Measurements from ENCODE around the gene TMEM242.

The TMEM242 gene

DNA sequence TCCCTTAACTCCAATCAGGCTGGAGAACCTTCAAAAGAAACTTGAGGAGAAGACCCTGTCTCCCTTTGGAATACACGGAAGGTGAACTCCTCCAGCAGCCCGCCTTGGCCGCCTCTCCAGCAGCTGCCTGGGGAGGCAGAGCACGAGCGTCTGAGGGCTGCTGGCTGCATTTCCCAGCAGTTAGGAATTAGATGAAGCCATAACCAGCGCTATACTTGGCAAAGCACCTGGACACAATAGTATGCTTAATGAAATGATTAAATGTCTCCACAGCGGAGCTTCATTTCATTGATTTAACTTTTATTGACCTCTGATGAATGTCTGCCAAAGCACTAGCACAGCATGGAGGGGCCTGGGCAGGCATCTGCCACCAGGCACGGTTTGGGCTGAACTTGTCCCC is 73.5 kb downstream of the TMEM242 start:
- no peak for DNase-seq (ENCODE audit: low read depth in 2 of 2)

DNA sequence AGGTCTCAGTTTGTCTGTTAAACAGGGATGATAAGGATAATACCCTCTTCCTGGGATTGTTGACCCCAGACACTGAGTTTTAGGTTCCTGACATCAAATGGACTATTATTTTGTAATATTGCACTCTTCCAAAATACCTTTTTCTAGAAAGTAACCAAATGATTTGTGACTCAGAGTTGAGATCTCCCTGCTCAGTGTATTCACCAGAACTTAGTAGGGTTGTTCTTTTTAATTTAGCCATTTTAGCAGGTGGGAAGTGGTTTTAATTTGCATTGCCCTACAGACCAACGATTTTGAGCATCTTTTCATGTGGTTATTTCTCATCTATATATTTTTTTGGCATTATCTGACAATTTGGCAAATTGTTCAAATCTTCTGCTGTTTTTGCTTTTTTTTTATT is 75.1 kb downstream of the TMEM242 start:
- DNase-seq (ENCODE audit: low read depth in 2 of 2), result no peak

DNA sequence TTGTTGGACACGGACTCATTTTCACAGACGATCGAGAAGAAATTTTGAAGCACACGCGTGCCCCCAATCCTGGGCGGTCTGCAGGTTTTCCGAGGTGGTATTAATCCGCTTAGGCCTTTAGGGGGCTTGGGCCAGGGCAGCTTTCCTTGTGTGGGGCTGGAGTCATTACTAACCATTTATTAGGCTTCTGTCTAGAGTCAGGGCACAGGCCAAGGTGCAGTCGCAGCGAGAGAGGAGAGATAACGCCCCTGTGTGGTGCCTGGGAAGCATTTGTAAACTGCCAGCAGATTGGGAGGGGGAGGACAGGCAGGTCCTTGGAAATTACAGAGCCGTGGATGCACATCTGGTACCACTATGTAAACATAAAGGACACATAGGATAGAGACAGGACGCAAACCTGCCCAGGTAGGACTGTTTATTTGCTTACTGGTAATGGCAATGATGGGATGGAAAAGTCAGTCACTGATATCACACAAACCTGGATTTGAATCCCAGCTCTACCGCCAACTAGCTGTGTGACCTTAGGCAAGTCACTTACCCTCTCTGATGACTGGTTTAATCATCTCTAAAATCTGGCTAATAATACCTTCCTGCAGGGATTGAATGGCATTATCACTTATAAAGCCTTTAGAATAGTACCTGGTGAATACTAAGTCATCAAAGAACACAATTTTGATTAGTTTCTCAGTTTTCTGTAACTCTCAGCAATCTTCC is 76.4 kb downstream of the TMEM242 start:
- no peak for DNase-seq (ENCODE audit: low read depth in 2 of 2)

DNA sequence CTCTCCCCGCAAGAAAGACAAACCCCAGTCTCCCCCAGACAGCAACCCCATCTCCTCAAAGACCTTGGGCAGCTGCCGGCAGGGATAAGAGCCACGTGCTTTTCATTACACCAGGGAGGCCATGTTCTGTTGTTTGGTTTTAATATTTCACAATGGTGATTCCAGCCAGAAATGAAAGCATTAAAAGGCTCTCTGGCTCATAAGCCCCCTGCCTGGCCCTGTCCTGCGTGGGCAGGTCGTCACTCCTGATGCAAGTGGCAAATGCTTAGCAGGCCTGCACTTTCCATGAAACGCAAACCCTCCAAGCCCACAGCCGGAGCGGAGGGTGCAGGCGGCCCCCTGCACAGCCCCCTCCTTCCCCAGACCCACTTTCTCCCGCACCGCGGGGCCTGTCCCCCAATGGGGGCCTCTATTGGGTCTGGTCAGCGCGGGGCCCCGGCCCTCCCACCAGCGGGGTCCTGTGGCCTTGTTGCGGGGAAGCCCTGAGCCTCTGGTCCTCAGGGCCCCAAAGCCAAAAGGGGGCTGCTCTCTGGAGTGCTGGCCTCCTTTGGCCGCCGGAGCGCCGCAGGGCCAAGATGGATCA is 77.2 kb downstream of the TMEM242 start:
- DNase-seq (ENCODE audit: low read depth in 2 of 2), result no peak

- no peak for DNase-seq (ENCODE audit: low read depth in 2 of 2)
Observed at GRCh38 chr6:157245436-157245835, 77.9 kb downstream of the TMEM242 start.

DNA sequence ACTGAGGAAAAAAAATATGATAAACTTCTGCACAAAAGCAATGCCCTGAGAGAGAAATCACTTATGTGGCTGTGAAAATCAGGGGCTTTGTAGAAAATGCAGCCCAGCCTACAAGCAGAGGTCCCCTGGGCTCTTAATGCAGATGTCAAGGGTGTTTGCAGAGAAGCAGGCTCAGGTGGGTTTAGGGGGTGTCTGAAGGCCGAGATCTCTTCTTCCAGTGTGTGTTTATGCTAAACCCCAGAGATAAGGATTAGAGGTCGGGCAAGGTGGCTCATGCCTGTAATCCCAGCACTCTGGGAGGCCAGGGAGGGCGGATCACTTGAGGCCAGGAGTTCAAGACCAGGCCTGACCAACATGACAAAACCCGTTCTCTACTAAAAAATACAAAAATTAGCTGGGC is 78.5 kb downstream of the TMEM242 start:
- DNase-seq (ENCODE audit: low read depth in 2 of 2), result no peak

GRCh38 chr6:157244175-157244574 is 79.1 kb downstream of the TMEM242 start:
- DNase-seq (ENCODE audit: low read depth in 2 of 2), result no peak

GRCh38 chr6:157242791-157243190 is 80.5 kb downstream of the TMEM242 start:
- no peak for DNase-seq (ENCODE audit: low read depth in 2 of 2)

GRCh38 chr6:157240960-157241311 is 82.4 kb downstream of the TMEM242 start:
- DNase-seq (ENCODE audit: low read depth in 2 of 2), result no peak

DNA sequence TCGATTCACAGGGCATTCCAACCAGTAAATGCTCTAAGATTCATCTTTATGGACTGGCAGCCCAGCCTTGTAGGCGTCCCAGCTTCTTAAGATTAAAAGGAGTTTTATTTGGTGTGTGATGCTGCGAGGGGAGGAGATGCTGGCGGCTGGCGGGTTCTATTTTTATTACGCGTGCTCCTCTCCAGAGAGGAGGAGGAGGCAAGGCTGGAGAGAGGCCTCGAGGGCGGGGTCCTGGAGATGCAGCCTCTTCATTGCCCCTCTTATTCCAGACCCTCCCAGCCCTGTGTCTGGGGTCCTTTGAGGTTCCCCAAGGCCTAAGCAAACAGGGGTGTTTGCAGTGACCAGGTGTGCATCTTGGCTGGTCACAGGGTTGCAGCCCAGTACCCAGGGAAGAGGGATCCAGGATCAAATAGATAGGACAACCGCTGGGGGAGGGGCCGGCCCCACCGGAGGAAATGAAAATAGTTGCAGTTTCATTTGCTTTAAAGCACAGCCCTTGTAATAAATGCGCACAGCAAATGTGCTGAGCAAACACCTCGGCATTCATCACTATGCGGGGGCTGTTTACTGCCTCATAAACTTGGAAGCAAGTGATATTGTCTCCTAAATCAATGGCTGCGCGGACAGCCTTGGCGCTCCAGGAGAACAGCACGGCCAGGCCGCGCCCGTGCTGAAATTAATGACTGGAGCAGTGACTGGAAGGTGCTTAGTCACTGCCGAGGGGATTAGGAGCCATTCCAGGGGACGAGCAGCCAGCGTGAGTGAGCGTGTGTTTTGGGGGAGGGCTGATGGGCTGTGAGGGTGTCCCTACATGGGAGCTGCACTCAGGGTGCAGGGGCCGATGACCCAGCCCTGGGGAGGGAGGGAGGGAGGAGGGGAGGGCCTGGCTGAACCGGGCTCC is 83.0 kb downstream of the TMEM242 start:
- DNase-seq (ENCODE audit: low read depth in 2 of 2), result no peak

- DNase-seq (ENCODE audit: low read depth in 2 of 2), result no peak
Observed at GRCh38 chr6:157239671-157240058, 83.7 kb downstream of the TMEM242 start.
